Testis (tissue), 3 donors: ENCODE data around the gene LDLRAD4. TPM values are rescaled to one million over a fixed set of nuclear protein-coding genes. Genes with fewer than 3 reads are reported as not detected.

ENCODE experiments used
- DNase-seq: peaks from one replicate; pipeline ENCODE4 v3.0.0-alpha.2; 2019
- H3K27ac ChIP-seq, 2 donors: fragments of 200-600 bp; sonication (generic); one replicate each; pipeline ENCODE4 v1.5.1; 2019
- H3K27me3 ChIP-seq: fragments of 200-600 bp; sonication (generic); one replicate; pipeline ENCODE4 v1.5.1; 2019
- H3K36me3 ChIP-seq: fragments of 200-600 bp; sonication (generic); one replicate; pipeline ENCODE4 v1.5.1; 2017; ENCODE audit warnings: low read depth; ENCODE audit errors: missing control alignments
- H3K4me1 ChIP-seq: fragments of 200-600 bp; sonication (generic); one replicate; pipeline ENCODE4 v1.5.1; 2019
- H3K4me3 ChIP-seq, 2 donors: fragments of 200-600 bp; sonication (generic); one replicate each; pipeline ENCODE4 v1.5.1; 2017 to 2019
- H3K9me3 ChIP-seq: fragments of 200-600 bp; sonication (generic); one replicate; pipeline ENCODE4 v1.5.1; 2017
- CTCF ChIP-seq, 3 experiments: fragments of 450-650 bp in 2 of 3; fragments of 200-600 bp in 1 of 3; sonication (generic) in 1 of 3; IDR thresholded peaks; one replicate each; pipeline ENCODE4 v1.5.1; 2016 to 2019; ENCODE audit warnings: antibody characterized with exemption in 3 of 3, mild to moderate bottlenecking in 2 of 3, moderate library complexity in 1 of 3
- POLR2A ChIP-seq: fragments of 450-650 bp; IDR thresholded peaks from one replicate; pipeline ENCODE4 v1.6.1; 2017; ENCODE audit warnings: antibody characterized with exemption, mild to moderate bottlenecking, moderate library complexity
- WGBS, 2 donors: methylation state at CpG; one replicate each; pipeline ENCODE4 v1.1.5; 2018; 5-methylcytosine and 5-hydroxymethylcytosine counted together
- intact Hi-C: fragments of 100-400 bp; cut with DNase I; formaldehyde crosslinking; loops from one replicate; pipeline ENCODE4 v1.15.1; 2023; ENCODE audit warnings: low total_unique reads
- polyA plus RNA-seq: library from polyadenylated mRNA; stranded (reverse); fragments of 350-450 nt; fragmentation: Illumina TruSeq; extraction: RNeasy Lipid Tissue Mini Kit (QIAGEN cat#74804); gene quantifications from one replicate; pipeline ENCODE4 v1.2.3, GENCODE V29; 2014; ENCODE audit warnings: low read depth, low replicate concordance; ENCODE audit not compliant: insufficient read depth
- total RNA-seq, 2 donors: library from RNA; depleted of rRNA; stranded (reverse); fragments of >200 nt; gene quantifications; one replicate each; pipeline ENCODE4 v1.2.3, GENCODE V29; 2016

LDLRAD4 gene
- total and polyA plus RNA-seq, 3 donors from 2014 or later, result 22.0 to 42.2 (median 25.9) TPM

GRCh38 chr18:13629841-13630715, 411.5 kb downstream of the LDLRAD4 start:
- Histone ChIP-seq H3K27me3 (no peaks in the 10 kb centered on the region), H3K4me1 (no peaks in the 10 kb centered on the region), H3K4me3 (no peak overlapping the region), H3K27ac (peak overlapping the region in 1 of 2 donors; percentile 22), H3K9me3 (no peaks in the 10 kb centered on the region), H3K36me3 (no peaks in the 10 kb centered on the region)
- intact Hi-C loops, result loop anchor here (10.0 kb wide), 1 partner anchor 415 kb away; the partner anchor contains the start of gene LDLRAD4
- peak; percentile 67 for DNase-seq
- WGBS, 2 donors, result 48% methylated on average over 8 of the region's 8 CpGs
- TF ChIP-seq CTCF (IDR thresholded peaks at IDR 0.05) (peak; percentile 78 to 83 (median 79)), POLR2A (no peak)

GRCh38 chr18:13630716-13631268, 412.2 kb downstream of the LDLRAD4 start:
- TF ChIP-seq POLR2A, result no peak
- TF ChIP-seq CTCF (IDR thresholded peaks at IDR 0.05), result no peak
- Histone ChIP-seq H3K9me3 (no peaks in the 10 kb centered on the region), H3K27me3 (no peaks in the 10 kb centered on the region), H3K4me1 (no peaks in the 10 kb centered on the region), H3K36me3 (no peaks in the 10 kb centered on the region), H3K4me3 (no peak overlapping the region), H3K27ac (no peak overlapping the region)
- DNase-seq, result no peak
- intact Hi-C loops, result no loop called here
- 82 to 92% methylated on average over 7 of the region's 7 CpGs for WGBS, 2 donors

- intact Hi-C loops, result no loop called here
- no peaks in the 10 kb centered on the region for H3K9me3 ChIP-seq
- no peak for DNase-seq
- no peaks in the 10 kb centered on the region for H3K4me1 ChIP-seq
- no peak overlapping the region for H3K27ac ChIP-seq
- no peak for TF ChIP-seq CTCF (IDR thresholded peaks at IDR 0.05)
- no peak for TF ChIP-seq POLR2A
- H3K36me3 ChIP-seq, result no peaks in the 10 kb centered on the region
- H3K27me3 ChIP-seq, result no peaks in the 10 kb centered on the region
- WGBS, 2 donors, result 95 to 100% methylated on average over 3 to 5 of the region's 5 CpGs
- H3K4me3 ChIP-seq, result no peak overlapping the region
These were observed 415.1 kb downstream of the LDLRAD4 start for GRCh38 chr18:13633700-13634099.

GRCh38 chr18:13635046-13635445, 416.5 kb downstream of the LDLRAD4 start:
- DNase-seq, result no peak
- Histone ChIP-seq H3K4me1 (no peaks in the 10 kb centered on the region), H3K36me3 (no peaks in the 10 kb centered on the region), H3K27me3 (no peaks in the 10 kb centered on the region), H3K4me3 (no peak overlapping the region), H3K9me3 (no peaks in the 10 kb centered on the region), H3K27ac (no peak overlapping the region)
- intact Hi-C loops, result no loop called here
- WGBS, 2 donors, result 92 to 95% methylated on average over 5 of the region's 5 CpGs
- TF ChIP-seq CTCF (IDR thresholded peaks at IDR 0.05) (no peak), POLR2A (no peak)
